ENCODE measurements around the gene N4BP3. TPM values are rescaled to one million over a fixed set of nuclear protein-coding genes. Genes with fewer than 3 reads are reported as not detected.

Gene N4BP3
- total RNA-seq, 1 experiment from 2014 or later: 3.2 TPM

- peaks cover 40% of the 10 kb centered on the region for H3K36me3 Mint-ChIP-seq (ENCODE audit: insufficient read depth, unreplicated experiment)
- CTCF ChIA-PET: no interaction called here
- Histone ChIP-seq H3K4me3 (ENCODE audit: low read depth, low read length) (no peak overlapping the region), H3K36me3 (ENCODE audit: control insufficient read depth, insufficient read depth, low read length) (no peaks in the 10 kb centered on the region; the same call in 1 of the 2 replicates), H3K4me1 (peaks cover 5% of the 10 kb centered on the region), H3K27me3 (replicated peaks; ENCODE audit: control insufficient read depth, insufficient read depth, low read length) (no peaks in the 10 kb centered on the region), H3K9me3 (no peaks in the 10 kb centered on the region)
- H3K4me1 Mint-ChIP-seq (ENCODE audit: low read depth, unreplicated experiment): no peaks in the 10 kb centered on the region
- DNase-seq: no peak
- no peak overlapping the region for H3K4me3 Mint-ChIP-seq (ENCODE audit: unreplicated experiment)
- no peaks in the 10 kb centered on the region for H3K9me3 Mint-ChIP-seq (ENCODE audit: unreplicated experiment)
- TF ChIP-seq CTCF (IDR thresholded peaks at IDR 0.05; ENCODE audit: insufficient read depth in 1 of 2, low read depth in 1 of 2, low read length in 1 of 2, severe bottlenecking in 1 of 2, unreplicated experiment in 1 of 2): no peak
- intact Hi-C loops (cut with micrococcal nuclease; ENCODE audit: unreplicated experiment): no loop called here
- POLR2A ChIA-PET: interaction anchor here (0.5 kb wide), 1 partner anchor 70 kb away, joined by 3 read pairs; no protein-coding TSS in a partner anchor
- no peak overlapping the region for H3K27ac Mint-ChIP-seq (ENCODE audit: unreplicated experiment)
- no TSS peak for BruUV-seq (replicated peaks)
- H3K27me3 Mint-ChIP-seq (ENCODE audit: insufficient read depth, unreplicated experiment): no peaks in the 10 kb centered on the region
Observed at GRCh38 chr5:178155065-178155464, 41.7 kb downstream of the N4BP3 start.

- Histone ChIP-seq H3K4me3 (ENCODE audit: low read depth, low read length) (no peak overlapping the region), H3K36me3 (ENCODE audit: control insufficient read depth, insufficient read depth, low read length) (no peaks in the 10 kb centered on the region), H3K27me3 (replicated peaks; ENCODE audit: control insufficient read depth, insufficient read depth, low read length) (no peaks in the 10 kb centered on the region; the same call in 1 of the 2 replicates), H3K4me1 (0 out of 2 replicates have a peak, but pooled peaks cover 4% of the 10 kb centered on the region), H3K9me3 (no peaks in the 10 kb centered on the region)
- Mint-ChIP-seq H3K4me1 (ENCODE audit: low read depth, unreplicated experiment) (peaks cover 7% of the 10 kb centered on the region), H3K9me3 (ENCODE audit: unreplicated experiment) (no peaks in the 10 kb centered on the region), H3K36me3 (ENCODE audit: insufficient read depth, unreplicated experiment) (no peaks in the 10 kb centered on the region), H3K27me3 (ENCODE audit: insufficient read depth, unreplicated experiment) (peaks cover 14% of the 10 kb centered on the region), H3K4me3 (ENCODE audit: unreplicated experiment) (no peak overlapping the region), H3K27ac (ENCODE audit: unreplicated experiment) (no peak overlapping the region)
- no peak for DNase-seq
- intact Hi-C loops (cut with micrococcal nuclease; ENCODE audit: unreplicated experiment): no loop called here
- no peak for TF ChIP-seq CTCF (IDR thresholded peaks at IDR 0.05; ENCODE audit: insufficient read depth in 1 of 2, low read depth in 1 of 2, low read length in 1 of 2, severe bottlenecking in 1 of 2, unreplicated experiment in 1 of 2)
- no TSS peak for BruUV-seq (replicated peaks)
- ChIA-PET CTCF (no interaction called here), POLR2A (no interaction called here)
Observed at GRCh38 chr5:178160176-178160575, 46.8 kb downstream of the N4BP3 start.

GRCh38 chr5:178162481-178162880 lies 49.1 kb downstream of the N4BP3 start:
- H3K4me3 Mint-ChIP-seq (ENCODE audit: unreplicated experiment): no peak overlapping the region
- H3K4me1 ChIP-seq: 0 out of 2 replicates have a peak, but pooled peaks cover 4% of the 10 kb centered on the region
- no TSS peak for BruUV-seq (replicated peaks)
- no peaks in the 10 kb centered on the region for H3K9me3 Mint-ChIP-seq (ENCODE audit: unreplicated experiment)
- no peaks in the 10 kb centered on the region for H3K36me3 ChIP-seq (ENCODE audit: control insufficient read depth, insufficient read depth, low read length)
- peaks cover 7% of the 10 kb centered on the region for H3K4me1 Mint-ChIP-seq (ENCODE audit: low read depth, unreplicated experiment)
- DNase-seq: no peak
- intact Hi-C loops (cut with micrococcal nuclease; ENCODE audit: unreplicated experiment): no loop called here
- no peaks in the 10 kb centered on the region for H3K36me3 Mint-ChIP-seq (ENCODE audit: insufficient read depth, unreplicated experiment)
- H3K4me3 ChIP-seq (ENCODE audit: low read depth, low read length): no peak overlapping the region
- no peak overlapping the region for H3K27ac Mint-ChIP-seq (ENCODE audit: unreplicated experiment)
- TF ChIP-seq CTCF (IDR thresholded peaks at IDR 0.05; ENCODE audit: insufficient read depth in 1 of 2, low read depth in 1 of 2, low read length in 1 of 2, severe bottlenecking in 1 of 2, unreplicated experiment in 1 of 2): no peak
- peaks cover 14% of the 10 kb centered on the region for H3K27me3 Mint-ChIP-seq (ENCODE audit: insufficient read depth, unreplicated experiment)
- ChIA-PET CTCF (interaction anchor here (0.7 to 1.4 kb wide), 3 partner anchors 9 to 87 kb away, joined by 3 to 9 read pairs (median 5); partner anchors contain the start of gene NHP2), POLR2A (no interaction called here)
- H3K27me3 ChIP-seq (replicated peaks; ENCODE audit: control insufficient read depth, insufficient read depth, low read length): no peaks in the 10 kb centered on the region; the same call in 1 of the 2 replicates
- H3K9me3 ChIP-seq: no peaks in the 10 kb centered on the region

Measured in Caco-2 (cell line).